OCI-M1 (cell line): ENCODE data around the gene IMPDH2.
"Not testable (repeated sequence)": the region's sequence is repeated elsewhere in the genome, so short reads cannot be mapped to it uniquely, and the experiment has no call there.

Experiments used
- DNase-seq: peaks from one replicate; lab custom pipeline; 2025; lab: John Stamatoyannopoulos, UW

IMPDH2 gene

GRCh38 chr3:49021213-49021812 lies 7.9 kb downstream of the IMPDH2 start:
- peak; percentile 97 for DNase-seq

GRCh38 chr3:49020330-49021212 lies 8.6 kb downstream of the IMPDH2 start:
- peak; percentile 70 for DNase-seq

GRCh38 chr3:49019941-49020329 lies 9.3 kb downstream of the IMPDH2 start:
- peak; percentile 45 for DNase-seq

GRCh38 chr3:49018707-49019006 lies 10.5 kb downstream of the IMPDH2 start:
- peak; percentile 59 for DNase-seq

- peak; percentile 71 for DNase-seq
Observed at GRCh38 chr3:49017971-49018706, 11.1 kb downstream of the IMPDH2 start, which contains the start of gene DALRD3. TSS of gene DALRD3 (minus strand) at chr3:49018580. CDS start at chr3:49018564, 16 bp downstream.

GRCh38 chr3:49017229-49017970 lies 11.8 kb downstream of the IMPDH2 start:
- DNase-seq, result peak; percentile 45

GRCh38 chr3:49016414-49017228 lies 12.6 kb downstream of the IMPDH2 start:
- DNase-seq, result no peak

- DNase-seq, result no peak
Observed at GRCh38 chr3:49015765-49016164, 13.4 kb downstream of the IMPDH2 start.

- DNase-seq, result no peak
Observed at GRCh38 chr3:49015072-49015471, 14.1 kb downstream of the IMPDH2 start.

GRCh38 chr3:49013738-49014660 lies 15.2 kb downstream of the IMPDH2 start:
- DNase-seq, result peak; percentile 7

- no peak for DNase-seq
Observed at GRCh38 chr3:49013113-49013737, 16.0 kb downstream of the IMPDH2 start.

- no peak for DNase-seq
Observed at GRCh38 chr3:49012441-49013017, 16.7 kb downstream of the IMPDH2 start.

- no peak for DNase-seq
Observed at GRCh38 chr3:49009396-49009795, 19.8 kb downstream of the IMPDH2 start.

- DNase-seq, result not testable (repeated sequence)
Observed at GRCh38 chr3:49008627-49009026, 20.6 kb downstream of the IMPDH2 start.

GRCh38 chr3:49007771-49008528 lies 21.2 kb downstream of the IMPDH2 start:
- DNase-seq, result peak; percentile 90

- peak; percentile 96 for DNase-seq
Observed at GRCh38 chr3:49007068-49007770, 22.0 kb downstream of the IMPDH2 start, which contains the start of gene WDR6. TSS of gene WDR6 (plus strand) at chr3:49007391. CDS start at chr3:49007432, 41 bp downstream.

- DNase-seq, result peak; percentile 40
Observed at GRCh38 chr3:49006408-49007067, 22.7 kb downstream of the IMPDH2 start.
